Measurements from ENCODE around the gene CARTPT. TPM values are rescaled to one million over a fixed set of nuclear protein-coding genes. Genes with fewer than 3 reads are reported as not detected.

CARTPT gene
- not detected for polyA plus RNA-seq (ENCODE audit: insufficient read length in 12 of 12)
- long read RNA-seq, donor 1, transcript CARTPT-201 (3 exons, 915 nt), result major isoform, 13 of 14 reads
- long read RNA-seq, donor 1, partial matches to known transcripts, result 0 of 14 reads
- long read RNA-seq, donor 1, other reads (novel, unspliced or antisense), result 0 of 14 reads
- long read RNA-seq, donor 2, result 0 reads
- long read RNA-seq, donor 3, result 0 reads
- long read RNA-seq, donor 4, result 0 reads
- long read RNA-seq, donor 5, result 0 reads
- long read RNA-seq, donor 6, result 0 reads
- long read RNA-seq, donor 7, result 0 reads
- long read RNA-seq, donor 8, result 0 reads
- long read RNA-seq, donor 9, result 0 reads
- long read RNA-seq, donor 10, result 0 reads
- long read RNA-seq, donor 11, result 0 reads

- peak; percentile 21 for DNase-seq
Measured at GRCh38 chr5:71719063-71719964, at the start of gene CARTPT. Gene CARTPT, plus strand, starts transcription at chr5:71719275. Its CDS starts 19 bp downstream, at chr5:71719294.

GRCh38 chr5:71677977-71678376 is 41.1 kb upstream of the CARTPT start:
- no peak for DNase-seq

DNA sequence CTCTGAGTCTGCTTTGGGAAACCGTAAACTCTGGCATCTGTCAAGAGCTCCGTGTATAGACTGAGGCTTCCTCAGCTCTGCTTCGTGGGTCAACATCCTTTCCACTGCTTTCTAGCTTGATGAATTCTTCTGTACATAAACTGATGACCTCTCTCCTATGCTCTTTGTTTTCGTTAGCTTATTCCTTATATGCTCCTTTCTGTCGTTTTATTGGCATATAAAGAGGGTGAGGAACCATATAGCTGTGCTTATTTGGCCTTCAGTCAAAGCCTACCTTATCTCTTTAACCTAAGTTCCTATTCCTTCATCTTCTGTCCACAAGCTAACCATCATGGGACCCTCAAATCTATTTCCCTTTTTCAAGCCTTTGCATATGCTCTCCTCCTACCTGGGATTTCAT is 39.4 kb upstream of the CARTPT start:
- no peak for DNase-seq

DNA sequence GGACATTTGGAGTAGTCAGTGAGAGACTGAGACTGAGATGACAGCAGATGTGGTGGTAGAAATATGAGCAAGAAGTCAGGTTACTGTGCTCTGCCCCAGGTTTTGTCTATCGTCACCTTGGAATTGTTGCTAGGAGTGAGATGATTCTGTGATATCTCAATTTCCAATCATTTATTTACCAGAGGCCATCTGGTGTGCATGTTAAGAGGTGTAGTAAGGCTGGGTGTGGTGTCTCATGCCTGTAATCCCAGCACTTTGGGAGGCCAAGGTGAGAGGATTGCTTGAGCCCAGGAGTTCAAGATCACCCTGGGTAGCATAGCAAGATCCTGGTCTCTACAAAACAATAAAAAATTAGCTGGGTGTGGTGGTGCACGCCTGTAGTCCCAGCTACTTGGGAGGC is 38.6 kb upstream of the CARTPT start:
- no peak for DNase-seq

DNA sequence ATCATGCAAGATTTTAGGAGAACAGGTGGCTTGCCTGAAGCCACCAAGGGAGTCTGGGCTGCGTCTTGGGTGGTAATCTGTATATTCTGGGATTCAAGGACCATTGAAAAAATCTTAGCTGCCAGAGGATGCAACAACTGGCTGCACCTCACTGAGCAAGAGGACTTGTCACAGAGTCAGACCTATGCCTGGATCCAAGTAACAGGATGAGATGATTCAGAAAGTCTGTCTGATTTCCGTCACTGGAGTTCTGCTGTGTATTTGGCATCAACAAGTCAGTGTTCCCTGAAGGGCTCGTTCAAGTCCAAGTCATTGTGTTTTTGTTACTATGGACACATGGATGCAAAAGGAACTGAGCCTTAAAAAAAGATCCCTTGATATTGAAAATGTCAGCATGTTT is 37.8 kb upstream of the CARTPT start:
- DNase-seq, result peak; percentile 70

- DNase-seq, result no peak
Measured at GRCh38 chr5:71684309-71684708, 34.8 kb upstream of the CARTPT start.

DNA sequence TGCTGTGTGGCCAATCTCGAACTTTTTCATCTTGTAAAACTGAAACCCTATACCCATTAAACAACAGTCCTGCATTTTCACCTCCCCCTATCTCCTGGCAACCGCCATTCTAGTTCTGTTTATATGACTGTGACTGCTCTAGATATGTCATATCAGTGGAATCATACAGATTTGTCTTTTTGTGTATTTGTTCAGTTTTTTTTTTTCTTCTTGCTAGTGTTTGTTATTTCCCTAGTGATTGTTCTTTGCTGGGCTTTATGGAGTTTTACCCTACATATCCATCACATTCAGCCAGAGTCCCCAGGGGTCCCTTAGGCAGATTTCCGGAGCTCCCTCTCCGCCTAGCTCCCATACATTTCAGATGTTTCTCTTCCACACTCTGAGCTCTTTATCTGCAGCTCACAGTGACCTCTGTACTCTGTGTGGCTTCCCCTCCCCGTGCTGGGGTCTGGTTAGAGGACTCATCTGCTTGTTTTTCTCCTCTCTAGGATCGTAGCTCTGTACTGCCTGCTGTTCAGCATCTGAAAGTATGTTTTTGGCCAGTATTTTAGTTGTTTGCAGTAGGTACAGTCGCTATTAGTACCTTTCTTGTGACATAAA is 25.1 kb upstream of the CARTPT start:
- no peak for DNase-seq

GRCh38 chr5:71695071-71695470 is 24.0 kb upstream of the CARTPT start:
- DNase-seq, result no peak

GRCh38 chr5:71695595-71695994 is 23.5 kb upstream of the CARTPT start:
- no peak for DNase-seq

DNA sequence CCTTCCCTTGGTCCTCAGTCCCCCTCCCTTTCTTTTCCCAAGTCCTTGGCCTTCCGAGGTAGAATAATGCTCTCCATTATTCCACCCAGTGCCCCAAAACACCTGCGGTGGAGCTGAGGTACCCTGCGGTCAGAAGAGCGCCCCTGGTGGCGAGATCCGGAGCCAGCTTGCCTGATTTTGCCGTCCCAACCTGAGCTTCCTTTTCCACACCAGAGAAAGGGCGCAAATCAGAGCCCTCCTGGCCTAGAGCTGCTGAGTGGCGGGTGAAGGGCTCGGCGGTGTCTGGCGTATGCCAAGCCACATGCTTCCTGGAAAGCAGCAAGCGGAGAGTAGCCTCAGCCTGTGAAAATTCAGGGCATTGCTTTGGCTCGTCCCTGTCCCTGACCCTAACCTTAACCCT is 21.1 kb upstream of the CARTPT start:
- DNase-seq, result no peak

DNA sequence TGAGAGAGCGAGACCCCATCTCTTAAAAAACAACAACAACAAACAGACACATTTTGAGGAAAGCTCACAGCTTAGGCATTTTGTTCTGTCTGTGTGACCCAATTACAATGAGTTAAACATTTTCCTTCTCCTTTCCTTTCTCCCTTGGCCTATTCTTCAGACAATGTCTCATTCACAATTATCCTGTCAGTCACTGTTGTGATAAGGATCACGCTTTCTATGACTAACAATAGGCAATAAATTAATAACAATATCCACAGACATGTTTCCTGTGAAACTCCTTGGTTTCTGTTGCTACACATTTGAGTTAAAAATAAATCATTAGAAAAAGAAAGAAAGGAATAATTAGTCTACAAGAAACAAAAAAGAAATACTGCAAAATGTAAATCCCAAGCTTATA is 19.8 kb upstream of the CARTPT start:
- no peak for DNase-seq

- no peak for DNase-seq
Measured at GRCh38 chr5:71699751-71700150, 19.3 kb upstream of the CARTPT start.

DNA sequence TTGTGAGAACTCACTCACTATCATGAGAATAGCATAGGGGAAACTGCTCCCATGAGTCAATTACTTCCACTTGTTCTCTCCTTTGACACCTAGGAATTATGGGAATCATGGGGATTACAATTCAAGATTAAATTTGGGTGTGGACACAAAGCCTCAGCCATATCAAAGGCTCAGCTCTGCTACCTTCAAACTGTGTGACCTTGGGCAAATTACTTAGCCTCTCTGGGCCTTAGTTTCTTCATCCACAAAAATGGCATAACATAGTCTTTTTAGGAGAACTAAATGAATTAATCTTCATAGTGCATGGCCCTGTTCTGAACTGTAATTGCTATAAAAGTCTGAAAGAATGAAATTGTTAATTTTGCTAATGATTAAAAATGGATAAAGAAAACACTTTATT is 18.3 kb upstream of the CARTPT start:
- DNase-seq, result no peak

DNA sequence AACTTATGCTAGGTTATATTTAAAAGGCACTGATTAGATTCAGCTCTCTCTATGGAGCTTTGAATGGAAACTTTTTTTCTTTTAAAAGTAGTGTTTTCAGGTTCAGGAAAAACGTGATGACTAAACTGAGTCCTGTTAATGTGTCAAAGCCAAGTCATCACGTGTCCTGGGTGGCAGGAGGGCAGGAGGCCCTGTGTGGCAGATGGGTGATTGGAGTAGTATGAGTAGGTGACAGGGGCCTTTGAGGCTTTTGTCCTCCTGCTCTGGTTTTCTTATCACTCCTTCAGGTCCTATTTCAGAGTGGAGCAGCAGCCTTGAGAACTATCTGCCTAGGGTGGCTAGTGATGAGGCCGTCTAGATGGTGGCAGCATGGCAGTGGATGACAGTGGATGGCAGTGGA is 17.7 kb upstream of the CARTPT start:
- DNase-seq, result no peak

- no peak for DNase-seq
Measured at GRCh38 chr5:71703941-71704340, 15.1 kb upstream of the CARTPT start.

DNA sequence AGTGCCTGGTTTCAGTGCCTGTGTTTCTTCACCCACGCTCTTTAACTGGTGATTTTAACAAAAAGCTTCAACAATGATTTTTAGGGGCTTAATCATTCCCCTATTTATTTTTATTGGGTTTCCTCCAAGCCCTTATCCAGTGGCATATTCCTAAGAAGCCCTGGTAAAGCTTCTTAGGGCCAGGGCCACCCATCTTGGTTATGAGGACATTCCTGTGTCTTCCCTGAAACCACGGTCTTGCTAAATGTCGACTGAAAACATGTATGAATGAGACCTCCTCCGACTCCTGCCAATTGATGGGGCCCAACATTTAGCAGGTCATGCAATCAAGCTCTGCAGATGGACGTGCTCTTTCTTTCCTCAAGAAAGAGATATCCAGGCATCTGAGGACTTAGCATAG is 13.7 kb upstream of the CARTPT start:
- DNase-seq, result no peak

- no peak for DNase-seq
Measured at GRCh38 chr5:71706906-71707305, 12.2 kb upstream of the CARTPT start.

GRCh38 chr5:71711610-71712009 is 7.5 kb upstream of the CARTPT start:
- DNase-seq, result no peak

DNA sequence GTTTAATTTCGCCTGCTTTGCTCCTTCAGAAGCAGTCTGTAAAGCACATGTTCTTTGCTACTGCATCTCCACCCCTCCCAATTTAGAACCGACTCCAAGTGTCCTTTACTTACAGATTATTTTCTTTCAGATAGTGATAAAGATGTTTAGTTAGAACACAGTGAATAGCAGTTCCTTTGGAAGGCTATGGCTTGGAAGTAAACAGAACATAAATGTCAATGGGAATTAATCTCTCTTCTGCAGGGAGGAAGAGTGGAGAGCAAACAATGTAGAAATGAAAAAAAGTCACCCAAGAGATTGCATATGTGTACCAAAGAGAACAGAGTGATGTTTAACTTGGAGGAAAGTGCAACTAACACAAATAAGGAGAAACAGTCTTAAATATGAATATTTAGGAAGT is 4.2 kb upstream of the CARTPT start:
- no peak for DNase-seq

DNA sequence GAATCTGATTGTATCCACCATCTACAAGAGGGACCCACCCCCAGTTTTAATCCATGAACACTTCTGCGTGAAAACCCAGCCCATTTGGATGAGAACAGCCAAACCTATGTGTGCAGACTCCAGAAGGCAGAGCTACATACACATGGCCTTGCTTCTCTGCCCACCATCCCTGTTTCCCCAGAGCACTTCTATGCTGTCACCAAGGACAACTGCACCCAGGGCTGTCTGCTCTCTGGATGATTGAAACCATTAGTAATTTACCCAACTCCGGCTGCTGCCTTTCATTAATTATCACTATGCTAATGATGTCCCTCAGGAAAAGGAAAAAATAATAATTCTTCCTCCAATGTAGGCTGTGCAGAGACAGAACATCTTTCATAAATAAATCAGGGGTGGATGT is 8.9 kb downstream of the CARTPT start:
- no peak for DNase-seq

DNA sequence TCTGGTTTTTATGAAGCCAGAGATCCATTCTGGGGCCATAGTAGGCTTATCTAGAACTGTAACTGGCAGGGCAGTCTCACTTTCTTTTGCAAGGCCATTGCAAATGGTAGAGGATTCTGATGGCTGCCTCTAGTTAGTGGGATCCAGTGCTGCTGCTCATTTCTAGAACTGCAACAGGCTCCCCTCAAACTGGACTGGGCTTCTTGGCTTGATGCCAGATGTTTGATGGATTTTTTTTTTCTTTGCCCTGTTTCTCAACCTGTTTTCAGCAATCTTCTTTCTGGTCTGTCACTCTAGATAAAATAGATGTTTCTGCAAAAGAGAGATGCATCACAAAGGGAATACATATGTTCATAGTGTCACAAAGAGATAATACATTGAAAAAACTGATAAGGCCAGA is 11.9 kb downstream of the CARTPT start:
- DNase-seq, result no peak

GRCh38 chr5:71732011-71732410 is 12.9 kb downstream of the CARTPT start:
- DNase-seq, result no peak

DNA sequence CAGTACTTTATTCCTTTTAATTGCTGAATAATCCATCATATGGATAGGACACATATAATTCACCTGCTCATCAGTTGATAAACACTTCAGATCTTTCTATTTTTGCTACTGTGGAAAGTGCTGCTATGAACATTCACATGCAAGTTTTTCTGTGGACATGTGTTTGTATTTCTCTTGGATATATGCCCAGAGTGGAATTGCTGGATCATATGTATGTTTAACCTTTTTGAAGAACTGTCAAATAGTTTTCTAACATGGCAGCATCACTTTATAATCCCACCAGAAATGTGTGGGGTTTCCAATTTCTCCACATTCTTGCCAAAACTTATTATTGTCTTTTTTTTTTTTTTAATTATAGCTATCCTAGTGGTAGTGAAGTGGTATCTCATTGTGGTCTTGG is 15.1 kb downstream of the CARTPT start:
- DNase-seq, result no peak
